ENCODE results near the gene LDHAL6B. TPM values are rescaled to one million over a fixed set of nuclear protein-coding genes. Genes with fewer than 3 reads are reported as not detected.

Gene LDHAL6B
- 0.03 and 0.06 TPM in 2 replicates for polyA plus RNA-seq (2013)

DNA sequence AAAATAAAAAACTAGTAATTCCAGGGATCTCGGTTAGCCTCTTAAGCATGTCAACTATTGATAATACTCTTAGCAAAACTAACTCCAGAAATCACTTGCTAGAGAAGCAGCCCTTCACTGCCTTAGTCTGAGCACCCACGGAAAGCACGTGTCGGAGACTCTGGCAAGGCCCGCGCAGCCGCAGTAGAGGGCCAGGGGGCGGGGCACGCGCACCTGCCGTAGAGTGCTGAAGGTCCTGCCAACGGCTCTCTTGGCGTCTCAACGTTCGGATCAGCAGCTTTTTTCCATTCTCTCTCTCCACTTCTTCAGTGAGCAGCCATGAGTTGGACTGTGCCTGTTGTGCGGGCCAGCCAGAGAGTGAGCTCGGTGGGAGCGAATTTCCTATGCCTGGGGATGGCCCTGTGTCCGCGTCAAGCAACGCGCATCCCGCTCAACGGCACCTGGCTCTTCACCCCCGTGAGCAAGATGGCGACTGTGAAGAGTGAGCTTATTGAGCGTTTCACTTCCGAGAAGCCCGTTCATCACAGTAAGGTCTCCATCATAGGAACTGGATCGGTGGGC lies at the start of gene LDHAL6B:
Gene LDHAL6B, plus strand, starts transcription at position 221 of the 561 bp plus-strand sequence. Its CDS starts 98 bp downstream, at position 319.
- no peak within 1 kb of the TSS for H4K91ac ChIP-seq (ENCODE audit: low read depth, low read length)
- no peak within 1 kb of the TSS for H3K27ac ChIP-seq (ENCODE audit: low read depth, low read length)
- no CpG with 5 or more reads among the region's 30 CpGs for WGBS (ENCODE audit: extremely low coverage, insufficient coverage, insufficient read length)
- H2AFZ ChIP-seq (ENCODE audit: insufficient read depth, low read length, poor library complexity), result no peak within 1 kb of the TSS
- H3K18ac ChIP-seq (ENCODE audit: low read length), result no peak within 1 kb of the TSS
- no peak within 1 kb of the TSS for H2BK5ac ChIP-seq (ENCODE audit: low read depth, low read length, poor library complexity)
- no peak within 1 kb of the TSS for H2BK12ac ChIP-seq (ENCODE audit: low read length)
- H3K79me1 ChIP-seq (ENCODE audit: low read length), result no peaks in the 10 kb centered on the region
- no peak within 1 kb of the TSS for H3K4ac ChIP-seq (ENCODE audit: low read depth, low read length)
- no peaks in the 10 kb centered on the region for H3K27me3 ChIP-seq (ENCODE audit: insufficient read depth, low read length)
- no peaks in the 10 kb centered on the region for H3K79me2 ChIP-seq (ENCODE audit: control insufficient read depth, insufficient read depth, low read length, poor library complexity)
- H2AK5ac ChIP-seq (ENCODE audit: low read length), result no peak within 1 kb of the TSS
- no peak within 1 kb of the TSS for H3K4me2 ChIP-seq (ENCODE audit: low read length)
- no peak within 1 kb of the TSS for H4K8ac ChIP-seq (ENCODE audit: low read depth, low read length)
- no peak within 1 kb of the TSS for H3K23ac ChIP-seq (ENCODE audit: low read length)
- H3K4me3 ChIP-seq (ENCODE audit: low read depth, low read length), result no peak within 1 kb of the TSS
- H4K12ac ChIP-seq (ENCODE audit: low read depth, low read length), result no peak within 1 kb of the TSS
- no peak for DNase-seq
- H2BK120ac ChIP-seq (ENCODE audit: insufficient read depth, low read length, poor library complexity), result no peak within 1 kb of the TSS
- H3K14ac ChIP-seq (ENCODE audit: low read length), result no peak within 1 kb of the TSS
- peaks cover 0 to 3% of the 10 kb centered on the region in 2 experiments for H3K4me1 ChIP-seq (ENCODE audit: control insufficient read depth in 1 of 2, insufficient read depth in 2 of 2, low read length in 2 of 2)
- no peak within 1 kb of the TSS for H3K9ac ChIP-seq (ENCODE audit: low read length)
- H3K36me3 ChIP-seq (ENCODE audit: control insufficient read depth in 1 of 2, insufficient read depth in 2 of 2, low read length in 2 of 2), result peaks cover 14 to 25% of the 10 kb centered on the region in 2 experiments
- no peaks in the 10 kb centered on the region for H3K9me3 ChIP-seq (ENCODE audit: insufficient read depth, low read depth, low read length)

GRCh38 chr15:59157396-59157795 lies 49.2 kb upstream of the LDHAL6B start:
- H3K9me3 ChIP-seq (ENCODE audit: insufficient read depth, low read depth, low read length), result no peaks in the 10 kb centered on the region
- no peak for DNase-seq
- H2BK5ac ChIP-seq (ENCODE audit: low read depth, low read length, poor library complexity), result no peak overlapping the region
- no peak overlapping the region for H4K12ac ChIP-seq (ENCODE audit: low read depth, low read length)
- no peak overlapping the region for H3K23ac ChIP-seq (ENCODE audit: low read length)
- no peaks in the 10 kb centered on the region for H3K79me2 ChIP-seq (ENCODE audit: control insufficient read depth, insufficient read depth, low read length, poor library complexity)
- no peak overlapping the region for H2AK5ac ChIP-seq (ENCODE audit: low read length)
- no peak overlapping the region for H2AFZ ChIP-seq (ENCODE audit: insufficient read depth, low read length, poor library complexity)
- no peaks in the 10 kb centered on the region for H3K4me1 ChIP-seq (ENCODE audit: control insufficient read depth in 1 of 2, insufficient read depth in 2 of 2, low read length in 2 of 2)
- H3K9ac ChIP-seq (ENCODE audit: low read length), result no peak overlapping the region
- no peak overlapping the region for H2BK120ac ChIP-seq (ENCODE audit: insufficient read depth, low read length, poor library complexity)
- no peak overlapping the region for H2BK12ac ChIP-seq (ENCODE audit: low read length)
- H3K27me3 ChIP-seq (ENCODE audit: insufficient read depth, low read length), result no peaks in the 10 kb centered on the region
- H3K18ac ChIP-seq (ENCODE audit: low read length), result no peak overlapping the region
- no peak overlapping the region for H3K14ac ChIP-seq (ENCODE audit: low read length)
- no peak overlapping the region for H3K4me2 ChIP-seq (ENCODE audit: low read length)
- no CpG with 5 or more reads among the region's 5 CpGs for WGBS (ENCODE audit: extremely low coverage, insufficient coverage, insufficient read length)
- no peak overlapping the region for H3K4ac ChIP-seq (ENCODE audit: low read depth, low read length)
- no peaks in the 10 kb centered on the region for H3K79me1 ChIP-seq (ENCODE audit: low read length)
- no peak overlapping the region for H3K27ac ChIP-seq (ENCODE audit: low read depth, low read length)
- no peak overlapping the region for H4K8ac ChIP-seq (ENCODE audit: low read depth, low read length)
- H3K36me3 ChIP-seq (ENCODE audit: control insufficient read depth in 1 of 2, insufficient read depth in 2 of 2, low read length in 2 of 2), result peaks cover 27 to 38% of the 10 kb centered on the region in 2 experiments
- no peak overlapping the region for H4K91ac ChIP-seq (ENCODE audit: low read depth, low read length)
- no peak overlapping the region for H3K4me3 ChIP-seq (ENCODE audit: low read depth, low read length)

- no peak overlapping the region for H3K9ac ChIP-seq (ENCODE audit: low read length)
- no peak overlapping the region for H2BK12ac ChIP-seq (ENCODE audit: low read length)
- H3K79me1 ChIP-seq (ENCODE audit: low read length), result no peaks in the 10 kb centered on the region
- no peak overlapping the region for H2BK120ac ChIP-seq (ENCODE audit: insufficient read depth, low read length, poor library complexity)
- H3K4me1 ChIP-seq (ENCODE audit: control insufficient read depth in 1 of 2, insufficient read depth in 2 of 2, low read length in 2 of 2), result no peaks in the 10 kb centered on the region
- H4K8ac ChIP-seq (ENCODE audit: low read depth, low read length), result no peak overlapping the region
- H3K14ac ChIP-seq (ENCODE audit: low read length), result no peak overlapping the region
- H2BK5ac ChIP-seq (ENCODE audit: low read depth, low read length, poor library complexity), result no peak overlapping the region
- no peak for DNase-seq
- no peak overlapping the region for H3K4me2 ChIP-seq (ENCODE audit: low read length)
- no peak overlapping the region for H4K12ac ChIP-seq (ENCODE audit: low read depth, low read length)
- H3K79me2 ChIP-seq (ENCODE audit: control insufficient read depth, insufficient read depth, low read length, poor library complexity), result no peaks in the 10 kb centered on the region
- no peak overlapping the region for H3K4ac ChIP-seq (ENCODE audit: low read depth, low read length)
- H3K18ac ChIP-seq (ENCODE audit: low read length), result no peak overlapping the region
- H2AK5ac ChIP-seq (ENCODE audit: low read length), result no peak overlapping the region
- H3K36me3 ChIP-seq (ENCODE audit: control insufficient read depth in 1 of 2, insufficient read depth in 2 of 2, low read length in 2 of 2), result peaks cover 27 to 32% of the 10 kb centered on the region in 2 experiments
- H3K23ac ChIP-seq (ENCODE audit: low read length), result no peak overlapping the region
- no peak overlapping the region for H3K27ac ChIP-seq (ENCODE audit: low read depth, low read length)
- H4K91ac ChIP-seq (ENCODE audit: low read depth, low read length), result no peak overlapping the region
- H3K4me3 ChIP-seq (ENCODE audit: low read depth, low read length), result no peak overlapping the region
- WGBS (ENCODE audit: extremely low coverage, insufficient coverage, insufficient read length), result no CpG with 5 or more reads among the region's 9 CpGs
- H3K9me3 ChIP-seq (ENCODE audit: insufficient read depth, low read depth, low read length), result no peaks in the 10 kb centered on the region
- H3K27me3 ChIP-seq (ENCODE audit: insufficient read depth, low read length), result no peaks in the 10 kb centered on the region
- H2AFZ ChIP-seq (ENCODE audit: insufficient read depth, low read length, poor library complexity), result no peak overlapping the region
Observed at GRCh38 chr15:59157840-59158700, 48.6 kb upstream of the LDHAL6B start.

GRCh38 chr15:59158701-59159034 lies 48.0 kb upstream of the LDHAL6B start:
- no CpG with 5 or more reads among the region's 7 CpGs for WGBS (ENCODE audit: extremely low coverage, insufficient coverage, insufficient read length)
- Histone ChIP-seq H3K36me3 (ENCODE audit: control insufficient read depth in 1 of 2, insufficient read depth in 2 of 2, low read length in 2 of 2) (peaks cover 25 to 27% of the 10 kb centered on the region in 2 experiments), H3K23ac (ENCODE audit: low read length) (no peak overlapping the region), H3K14ac (ENCODE audit: low read length) (no peak overlapping the region), H3K79me2 (ENCODE audit: control insufficient read depth, insufficient read depth, low read length, poor library complexity) (no peaks in the 10 kb centered on the region), H4K8ac (ENCODE audit: low read depth, low read length) (no peak overlapping the region), H3K27ac (ENCODE audit: low read depth, low read length) (no peak overlapping the region), H3K9me3 (ENCODE audit: insufficient read depth, low read depth, low read length) (no peaks in the 10 kb centered on the region), H3K4me1 (ENCODE audit: control insufficient read depth in 1 of 2, insufficient read depth in 2 of 2, low read length in 2 of 2) (no peaks in the 10 kb centered on the region), H2BK120ac (ENCODE audit: insufficient read depth, low read length, poor library complexity) (no peak overlapping the region), H2AFZ (ENCODE audit: insufficient read depth, low read length, poor library complexity) (no peak overlapping the region), H3K27me3 (ENCODE audit: insufficient read depth, low read length) (no peaks in the 10 kb centered on the region), H3K79me1 (ENCODE audit: low read length) (no peaks in the 10 kb centered on the region), H2AK5ac (ENCODE audit: low read length) (no peak overlapping the region), H4K12ac (ENCODE audit: low read depth, low read length) (no peak overlapping the region), H3K4me3 (ENCODE audit: low read depth, low read length) (no peak overlapping the region), H2BK12ac (ENCODE audit: low read length) (no peak overlapping the region), H4K91ac (ENCODE audit: low read depth, low read length) (no peak overlapping the region), H3K18ac (ENCODE audit: low read length) (no peak overlapping the region), H2BK5ac (ENCODE audit: low read depth, low read length, poor library complexity) (no peak overlapping the region), H3K4me2 (ENCODE audit: low read length) (no peak overlapping the region), H3K9ac (ENCODE audit: low read length) (no peak overlapping the region), H3K4ac (ENCODE audit: low read depth, low read length) (no peak overlapping the region)
- DNase-seq, result no peak
